Measurements from ENCODE around the gene RYR3.

GRCh38 chr15:33545866-33546265 is 235.1 kb downstream of the RYR3 start:
- TF ChIP-seq SNAI2 (CRISPR knock-in tag; IDR thresholded peaks at IDR 0.05) = no peak
- no peak for TF ChIP-seq ZFP30 (CRISPR knock-in tag; IDR thresholded peaks at IDR 0.05)
